Esophagus squamous epithelium (tissue), 5 donors: ENCODE measurements around the gene BAG5. TPM values are rescaled to one million over a fixed set of nuclear protein-coding genes. Genes with fewer than 3 reads are reported as not detected.

Experiments used
- DNase-seq: peaks from one replicate; lab custom pipeline; 2025; lab: John Stamatoyannopoulos, UW
- H3K27ac ChIP-seq, 4 donors: fragments of 200-600 bp; sonication (generic); one replicate each; pipeline ENCODE4 v1.5.1; 2016 to 2019; ENCODE audit warnings: mild to moderate bottlenecking in 1 of 4
- H3K27me3 ChIP-seq, 4 donors: fragments of 200-600 bp; sonication (generic); 1 replicate in 3 of 4; 2 replicates in 1 of 4; pipeline versions ENCODE4 v1.5.1 to v1.6.0; 2017 to 2021; ENCODE audit warnings: antibody characterized with exemption in 1 of 4
- H3K36me3 ChIP-seq, 3 donors: fragments of 200-600 bp; sonication (generic); one replicate each; pipeline ENCODE4 v1.5.1; 2016 to 2019
- H3K4me1 ChIP-seq, 3 donors: fragments of 200-600 bp; sonication (generic); one replicate each; pipeline ENCODE4 v1.5.1; 2017 to 2019
- H3K4me3 ChIP-seq, 4 donors: fragments of 200-600 bp; sonication (generic); 1 replicate in 3 of 4; 2 replicates in 1 of 4; pipeline ENCODE4 v1.5.1; 2016 to 2019; ENCODE audit warnings: mild to moderate bottlenecking in 2 of 4, moderate library complexity in 1 of 4
- H3K9me3 ChIP-seq, 3 donors: fragments of 200-600 bp; sonication (generic); one replicate each; pipeline ENCODE4 v1.5.1; 2016 to 2019
- POLR2A ChIP-seq, 4 donors: fragments of 450-650 bp; IDR thresholded peaks; one replicate each; pipeline ENCODE4 v1.6.1; 2017; ENCODE audit warnings: antibody characterized with exemption in 4 of 4, mild to moderate bottlenecking in 4 of 4, moderate library complexity in 3 of 4
- WGBS, 2 donors: methylation state at CpG; one replicate each; pipeline ENCODE4 v1.1.5; 2018; 5-methylcytosine and 5-hydroxymethylcytosine counted together
- intact Hi-C: fragments of 100-400 bp; cut with DNase I; formaldehyde crosslinking; loops from one replicate; pipeline ENCODE4 v1.15.0; 2022
- total RNA-seq, 4 donors: library from RNA; depleted of rRNA; stranded (reverse); fragments of >200 nt; gene quantifications; one replicate each; pipeline ENCODE4 v1.1.0, GENCODE V29; 2016
- TF ChIP-seq, protein P1 (sequence below), 6 experiments: fragments of 450-650 bp in 4 of 6; fragments of 200-600 bp in 2 of 6; sonication (generic) in 2 of 6; IDR thresholded peaks; one replicate each; pipeline ENCODE4 v1.5.1; 2016 to 2019; ENCODE audit warnings: antibody characterized with exemption in 6 of 6, mild to moderate bottlenecking in 4 of 6, moderate library complexity in 4 of 6
- donor health status: DM: yes; HTN: yes; CAD: no.

The BAG5 gene
- total RNA-seq, 4 donors from 2014 or later = 24.8 to 32.4 (median 28.5) TPM

- H3K27me3 ChIP-seq = no peaks in the 10 kb centered on the region
- intact Hi-C loops = no loop called here
- DNase-seq = no peak
- no peak for TF ChIP-seq POLR2A (IDR thresholded peaks at IDR 0.05)
- TF ChIP-seq, protein P1, sequence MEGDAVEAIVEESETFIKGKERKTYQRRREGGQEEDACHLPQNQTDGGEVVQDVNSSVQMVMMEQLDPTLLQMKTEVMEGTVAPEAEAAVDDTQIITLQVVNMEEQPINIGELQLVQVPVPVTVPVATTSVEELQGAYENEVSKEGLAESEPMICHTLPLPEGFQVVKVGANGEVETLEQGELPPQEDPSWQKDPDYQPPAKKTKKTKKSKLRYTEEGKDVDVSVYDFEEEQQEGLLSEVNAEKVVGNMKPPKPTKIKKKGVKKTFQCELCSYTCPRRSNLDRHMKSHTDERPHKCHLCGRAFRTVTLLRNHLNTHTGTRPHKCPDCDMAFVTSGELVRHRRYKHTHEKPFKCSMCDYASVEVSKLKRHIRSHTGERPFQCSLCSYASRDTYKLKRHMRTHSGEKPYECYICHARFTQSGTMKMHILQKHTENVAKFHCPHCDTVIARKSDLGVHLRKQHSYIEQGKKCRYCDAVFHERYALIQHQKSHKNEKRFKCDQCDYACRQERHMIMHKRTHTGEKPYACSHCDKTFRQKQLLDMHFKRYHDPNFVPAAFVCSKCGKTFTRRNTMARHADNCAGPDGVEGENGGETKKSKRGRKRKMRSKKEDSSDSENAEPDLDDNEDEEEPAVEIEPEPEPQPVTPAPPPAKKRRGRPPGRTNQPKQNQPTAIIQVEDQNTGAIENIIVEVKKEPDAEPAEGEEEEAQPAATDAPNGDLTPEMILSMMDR (IDR thresholded peaks at IDR 0.05) = no peak
- peaks cover 28 to 86% (median 50%) of the 10 kb centered on the region in 3 donors for H3K4me1 ChIP-seq
- H3K9me3 ChIP-seq = no peaks in the 10 kb centered on the region
- peak overlapping the region in 3 of 4 donors; percentile 75 to 87 (median 78) for H3K27ac ChIP-seq
- WGBS, 2 donors = 63 to 70% methylated on average over 4 to 5 of the region's 9 CpGs
- H3K36me3 ChIP-seq = peaks cover 0 to 42% (median 4%) of the 10 kb centered on the region in 3 donors
- no peak overlapping the region for H3K4me3 ChIP-seq
Observed at GRCh38 chr14:103536693-103537092, 25.8 kb downstream of the BAG5 start.

DNA sequence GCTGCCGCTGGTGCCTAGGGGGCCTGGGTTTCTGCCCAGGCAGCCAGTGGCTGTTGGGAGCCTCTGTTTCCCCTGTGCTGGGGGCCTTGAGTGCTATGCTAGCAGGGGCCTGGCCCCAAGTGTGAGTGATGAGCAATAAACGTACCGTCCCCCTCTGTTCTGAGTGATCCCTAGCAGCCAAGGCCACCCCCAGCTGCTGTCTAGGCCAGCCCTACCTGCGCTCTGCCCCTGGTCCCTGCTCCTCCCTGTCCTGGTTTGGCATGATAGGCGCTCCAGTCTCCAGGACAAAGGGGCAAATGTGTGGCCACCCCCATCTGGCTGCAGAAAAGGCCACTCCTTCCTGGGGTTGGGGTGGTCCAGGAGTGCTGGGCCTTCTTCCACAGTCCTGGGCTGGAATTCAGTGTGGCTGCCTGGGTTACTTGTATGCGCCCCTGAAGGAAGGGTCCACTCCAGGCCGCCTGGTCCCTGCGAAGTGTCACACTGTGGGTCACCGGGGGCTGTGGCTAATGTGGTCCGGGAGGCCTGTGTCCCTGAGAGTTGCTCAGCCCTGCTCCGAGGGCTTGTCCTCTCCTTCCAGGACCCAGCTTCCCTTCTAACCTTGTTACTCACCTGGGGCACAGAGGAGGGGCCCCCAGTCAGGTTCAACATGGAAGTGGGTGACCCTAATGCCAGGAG is 26.4 kb downstream of the BAG5 start:
- intact Hi-C loops = no loop called here
- peaks cover 21 to 86% (median 43%) of the 10 kb centered on the region in 3 donors for H3K4me1 ChIP-seq
- DNase-seq = no peak
- WGBS, 2 donors = 66 to 88% methylated on average over 3 to 7 of the region's 11 CpGs
- H3K4me3 ChIP-seq = no peak overlapping the region
- H3K27ac ChIP-seq = peak overlapping the region; percentile 47 to 81 (median 76)
- H3K9me3 ChIP-seq = no peaks in the 10 kb centered on the region
- TF ChIP-seq POLR2A (IDR thresholded peaks at IDR 0.05) = no peak
- H3K36me3 ChIP-seq = peaks cover 0 to 49% (median 4%) of the 10 kb centered on the region in 3 donors
- no peaks in the 10 kb centered on the region for H3K27me3 ChIP-seq

GRCh38 chr14:103535081-103535890 is 27.2 kb downstream of the BAG5 start:
- no peaks in the 10 kb centered on the region for H3K27me3 ChIP-seq
- H3K4me3 ChIP-seq = no peak overlapping the region
- intact Hi-C loops = no loop called here
- 60 to 91% methylated on average over 1 to 3 of the region's 21 CpGs for WGBS, 2 donors
- DNase-seq = no peak
- H3K4me1 ChIP-seq = peaks cover 16 to 86% (median 41%) of the 10 kb centered on the region in 3 donors
- peak overlapping the region; percentile 58 to 81 (median 76) for H3K27ac ChIP-seq
- peaks cover 0 to 56% (median 4%) of the 10 kb centered on the region in 3 donors for H3K36me3 ChIP-seq
- TF ChIP-seq, protein P1 (IDR thresholded peaks at IDR 0.05) = no peak
- no peak for TF ChIP-seq POLR2A (IDR thresholded peaks at IDR 0.05)
- no peaks in the 10 kb centered on the region for H3K9me3 ChIP-seq

GRCh38 chr14:103534576-103535061 is 27.8 kb downstream of the BAG5 start:
- Histone ChIP-seq H3K36me3 (peaks cover 0 to 58% (median 4%) of the 10 kb centered on the region in 3 donors), H3K9me3 (no peaks in the 10 kb centered on the region), H3K4me3 (no peak overlapping the region), H3K27ac (peak overlapping the region; percentile 58 to 81 (median 76)), H3K27me3 (no peaks in the 10 kb centered on the region), H3K4me1 (peaks cover 20 to 86% (median 41%) of the 10 kb centered on the region in 3 donors)
- WGBS, 2 donors = 60 to 82% methylated on average over 1 to 2 of the region's 22 CpGs
- no peak for DNase-seq
- TF ChIP-seq, protein P1 (IDR thresholded peaks at IDR 0.05) = no peak
- no peak for TF ChIP-seq POLR2A (IDR thresholded peaks at IDR 0.05)
- intact Hi-C loops = no loop called here

GRCh38 chr14:103533999-103534575 is 28.4 kb downstream of the BAG5 start:
- Histone ChIP-seq H3K27ac (peak overlapping the region; percentile 58 to 81 (median 76)), H3K4me1 (peaks cover 22 to 86% (median 39%) of the 10 kb centered on the region in 3 donors), H3K36me3 (peaks cover 0 to 58% (median 4%) of the 10 kb centered on the region in 3 donors), H3K9me3 (no peaks in the 10 kb centered on the region), H3K27me3 (no peaks in the 10 kb centered on the region), H3K4me3 (no peak overlapping the region)
- no peak for DNase-seq
- 73 to 83% methylated on average over 3 to 14 of the region's 25 CpGs for WGBS, 2 donors
- intact Hi-C loops = no loop called here
- no peak for TF ChIP-seq POLR2A (IDR thresholded peaks at IDR 0.05)
- TF ChIP-seq, protein P1 (IDR thresholded peaks at IDR 0.05) = no peak
